ENCODE measurements around the gene CA7.
"Not testable (repeated sequence)": the region's sequence is repeated elsewhere in the genome, so short reads cannot be mapped to it uniquely, and the experiment has no call there.

Gene CA7

GRCh38 chr16:66846266-66846665, 2.1 kb downstream of the CA7 start:
- no peak for DNase-seq (ENCODE audit: low spot score)
- no peak for FAIRE-seq

- no peak for DNase-seq (ENCODE audit: low spot score)
- FAIRE-seq = no peak
These were observed 2.6 kb downstream of the CA7 start for GRCh38 chr16:66846831-66847230.

- FAIRE-seq = no peak
- DNase-seq (ENCODE audit: low spot score) = no peak
These were observed 3.4 kb downstream of the CA7 start for GRCh38 chr16:66847533-66848067.

GRCh38 chr16:66848172-66848571, 4.0 kb downstream of the CA7 start:
- DNase-seq (ENCODE audit: low spot score) (no peak), FAIRE-seq (no peak)

- no peak for DNase-seq (ENCODE audit: low spot score)
- FAIRE-seq = no peak
These were observed 4.8 kb downstream of the CA7 start for GRCh38 chr16:66849021-66849420.

GRCh38 chr16:66849549-66849948, 5.3 kb downstream of the CA7 start:
- no peak for FAIRE-seq
- no peak for DNase-seq (ENCODE audit: low spot score)

- no peak for DNase-seq (ENCODE audit: low spot score)
- FAIRE-seq = no peak
These were observed 6.1 kb downstream of the CA7 start for GRCh38 chr16:66850115-66850815.

- no peak for FAIRE-seq
- no peak for DNase-seq (ENCODE audit: low spot score)
These were observed 7.2 kb downstream of the CA7 start for GRCh38 chr16:66851166-66851964.

GRCh38 chr16:66853261-66854139, 9.3 kb downstream of the CA7 start:
- DNase-seq (ENCODE audit: low spot score) (no peak), FAIRE-seq (no peak)

GRCh38 chr16:66856184-66856730, 12.0 kb downstream of the CA7 start:
- FAIRE-seq = no peak
- DNase-seq (ENCODE audit: low spot score) = no peak

GRCh38 chr16:66856801-66857200, 12.6 kb downstream of the CA7 start:
- FAIRE-seq (no peak), DNase-seq (ENCODE audit: low spot score) (no peak)

GRCh38 chr16:66857437-66857836, 13.2 kb downstream of the CA7 start:
- no peak for DNase-seq (ENCODE audit: low spot score)
- no peak for FAIRE-seq

- peak; percentile 35 for DNase-seq (ENCODE audit: low spot score)
- peak; percentile 69 for FAIRE-seq
These were observed 14.7 kb downstream of the CA7 start for GRCh38 chr16:66858740-66859396.

- no peak for FAIRE-seq
- no peak for DNase-seq (ENCODE audit: low spot score)
These were observed 15.3 kb downstream of the CA7 start for GRCh38 chr16:66859397-66860068.

GRCh38 chr16:66862023-66862520, 17.9 kb downstream of the CA7 start:
- no peak for DNase-seq (ENCODE audit: low spot score)
- FAIRE-seq = no peak

GRCh38 chr16:66863707-66864106, 19.5 kb downstream of the CA7 start:
- DNase-seq (ENCODE audit: low spot score) (no peak), FAIRE-seq (no peak)

GRCh38 chr16:66869424-66869823, 25.2 kb downstream of the CA7 start:
- no peak for DNase-seq (ENCODE audit: low spot score)
- no peak for FAIRE-seq

GRCh38 chr16:66871363-66871762, 27.1 kb downstream of the CA7 start:
- not testable (repeated sequence) for FAIRE-seq

GRCh38 chr16:66871840-66872239, 27.6 kb downstream of the CA7 start:
- FAIRE-seq (no peak), DNase-seq (ENCODE audit: low spot score) (no peak)

More at GRCh38 chr16:66871363-66871762, 27.1 kb downstream of the CA7 start:
- DNase-seq (ENCODE audit: low spot score) = not testable (repeated sequence)

GRCh38 chr16:66872559-66872942, 28.3 kb downstream of the CA7 start:
- DNase-seq (ENCODE audit: low spot score) = no peak
- no peak for FAIRE-seq
